GM23338 (cell line): ENCODE data around the gene IST1. TPM values are rescaled to one million over a fixed set of nuclear protein-coding genes. Genes with fewer than 3 reads are reported as not detected.

Source experiments
- ATAC-seq: fragments of 200-7000 bp; cut with Tn5 transposase; 3 replicates; pipeline ENCODE4 v1.9.1; 2020
- DNase-seq: peaks from one replicate; pipeline ENCODE4 v3.0.0-alpha.2; 2015; ENCODE audit warnings: low spot score
- H2AFZ ChIP-seq: fragments of 200-600 bp; sonication (generic); 2 replicates; pipeline ENCODE4 v1.8.0; 2016; ENCODE audit warnings: antibody characterized with exemption, mild to moderate bottlenecking, moderate library complexity
- H3F3A ChIP-seq: fragments of 200-600 bp; sonication (generic); replicated peaks from 2 replicates; pipeline ENCODE4 v1.8.0; 2017; ENCODE audit warnings: antibody characterized with exemption, mixed run types, low read depth
- H3K27ac ChIP-seq: fragments of 200-600 bp; sonication (generic); 2 replicates; pipeline ENCODE4 v1.6.1; 2016; ENCODE audit warnings: low read depth
- H3K27me3 ChIP-seq: fragments of 200-600 bp; sonication (generic); 2 replicates; pipeline ENCODE4 v1.8.0; 2016; ENCODE audit warnings: mild to moderate bottlenecking, mixed run types, moderate library complexity; ENCODE audit not compliant: insufficient read depth
- H3K36me3 ChIP-seq: fragments of 200-600 bp; sonication (generic); 2 replicates; pipeline ENCODE4 v1.8.0; 2016; ENCODE audit warnings: mild to moderate bottlenecking; ENCODE audit not compliant: insufficient read depth
- H3K4me1 ChIP-seq: fragments of 200-600 bp; sonication (generic); 2 replicates; pipeline ENCODE4 v1.8.0; 2016; ENCODE audit warnings: mild to moderate bottlenecking, moderate library complexity; ENCODE audit not compliant: insufficient read depth
- H3K4me2 ChIP-seq: fragments of 200-600 bp; sonication (generic); 2 replicates; pipeline ENCODE4 v1.7.1; 2017; ENCODE audit warnings: mixed run types
- H3K4me3 ChIP-seq: fragments of 200-600 bp; sonication (generic); 2 replicates; pipeline ENCODE4 v1.6.1; 2016; ENCODE audit warnings: mixed run types
- H3K79me2 ChIP-seq: fragments of 200-600 bp; sonication (generic); replicated peaks from 2 replicates; pipeline ENCODE4 v1.8.0; 2017; ENCODE audit warnings: mild to moderate bottlenecking; ENCODE audit not compliant: insufficient read depth
- H3K9me2 ChIP-seq: fragments of 200-600 bp; sonication (generic); 2 replicates; pipeline ENCODE4 v1.8.0; 2017; ENCODE audit not compliant: insufficient read depth
- H4K20me1 ChIP-seq: fragments of 200-600 bp; sonication (generic); replicated peaks from 2 replicates; pipeline ENCODE4 v1.8.0; 2017; ENCODE audit warnings: mild to moderate bottlenecking; ENCODE audit not compliant: insufficient read depth
- H3K27ac Mint-ChIP-seq: 2 replicates; pipeline ENCODE4 v1.8.0; 2020; ENCODE audit warnings: inconsistent platforms, mild to moderate bottlenecking, moderate library complexity, mixed read lengths
- H3K27me3 Mint-ChIP-seq: 3 replicates; pipeline ENCODE4 v1.8.0; 2022; ENCODE audit warnings: low read depth, mild to moderate bottlenecking, moderate library complexity, mixed read lengths, inconsistent platforms; ENCODE audit not compliant: insufficient read depth, poor library complexity
- H3K36me3 Mint-ChIP-seq: 3 replicates; pipeline ENCODE4 v1.8.0; 2021; ENCODE audit warnings: low read depth, mild to moderate bottlenecking, inconsistent platforms, moderate library complexity, mixed read lengths
- H3K4me1 Mint-ChIP-seq: 3 replicates; pipeline ENCODE4 v1.8.0; 2020; ENCODE audit warnings: mild to moderate bottlenecking, inconsistent platforms, mixed read lengths
- H3K4me3 Mint-ChIP-seq: 3 replicates; pipeline ENCODE4 v1.8.0; 2021; ENCODE audit warnings: moderate library complexity, mild to moderate bottlenecking, inconsistent platforms, mixed read lengths
- H3K9me3 Mint-ChIP-seq: 3 replicates; pipeline ENCODE4 v1.8.0; 2020; ENCODE audit warnings: moderate library complexity, mild to moderate bottlenecking, inconsistent platforms, mixed read lengths
- CREB1 ChIP-seq: fragments of 250-450 bp; sonication (Bioruptor Pico); IDR thresholded peaks from 2 replicates; pipeline ENCODE4 v1.5.0; 2020; ENCODE audit warnings: low read depth, mild to moderate bottlenecking, moderate library complexity
- EZH2 ChIP-seq: fragments of 200-600 bp; sonication (generic); IDR thresholded peaks from one replicate; pipeline ENCODE4 v1.8.0; 2017; ENCODE audit warnings: antibody characterized with exemption, mild to moderate bottlenecking, low read depth; ENCODE audit not compliant: unreplicated experiment
- EZH2phosphoT487 ChIP-seq: fragments of 200-600 bp; sonication (generic); IDR thresholded peaks from one replicate; pipeline ENCODE4 v1.8.1; 2018; ENCODE audit warnings: antibody characterized with exemption; ENCODE audit not compliant: unreplicated experiment
- JUNB ChIP-seq: IDR thresholded peaks from one replicate; pipeline ENCODE4 v1.6.1; 2016; ENCODE audit warnings: antibody characterized with exemption; ENCODE audit not compliant: unreplicated experiment
- NANOG ChIP-seq: IDR thresholded peaks from 2 replicates; pipeline ENCODE4 v1.6.1; 2016; ENCODE audit warnings: antibody characterized with exemption, borderline replicate concordance
- POLR2AphosphoS5 ChIP-seq: IDR thresholded peaks from 2 replicates; pipeline ENCODE4 v1.6.1; 2016; ENCODE audit warnings: antibody characterized with exemption, low read depth
- REST ChIP-seq: IDR thresholded peaks from one replicate; pipeline ENCODE4 v1.6.1; 2018; ENCODE audit warnings: antibody characterized with exemption; ENCODE audit not compliant: unreplicated experiment
- STAT1 ChIP-seq: IDR thresholded peaks from one replicate; pipeline ENCODE4 v1.6.1; 2016; ENCODE audit warnings: antibody characterized with exemption; ENCODE audit not compliant: unreplicated experiment
- ZNF114 ChIP-seq: fragments of 250-450 bp; sonication (Bioruptor Pico); IDR thresholded peaks from 2 replicates; pipeline ENCODE4 v1.5.0; 2020; ENCODE audit warnings: mild to moderate bottlenecking, moderate library complexity
- ZNF331 ChIP-seq: fragments of 250-450 bp; sonication (Bioruptor Pico); IDR thresholded peaks from 2 replicates; pipeline ENCODE4 v1.5.0; 2020; ENCODE audit warnings: low read depth, mild to moderate bottlenecking, moderate library complexity
- polyA plus RNA-seq: library from polyadenylated mRNA; unstranded; fragments of >200 nt; fragmentation: Nextera tagmentation; extraction: Ambion mirVana; gene quantifications from 2 replicates; pipeline ENCODE4 v1.2.1, GENCODE V29; 2016
- total RNA-seq: library from RNA; depleted of rRNA; stranded (reverse); fragments of >200 nt; shearing (Covaris generic); gene quantifications from 2 replicates; pipeline ENCODE4 v1.2.3, GENCODE V29; 2014
- TF ChIP-seq, protein P1 (sequence below): IDR thresholded peaks from 2 replicates; pipeline ENCODE4 v1.6.1; 2016; ENCODE audit warnings: antibody characterized with exemption
- TF ChIP-seq, protein P2 (sequence below), 2 experiments: fragments of 200-600 bp in 1 of 2; sonication (generic) in 1 of 2; conservative IDR thresholded peaks; 2 replicates each; pipeline versions ENCODE4 v1.5.1 to v1.6.1; 2016 to 2017; ENCODE audit warnings: antibody characterized with exemption in 2 of 2, low read depth in 2 of 2, mild to moderate bottlenecking in 2 of 2, moderate library complexity in 1 of 2
- TF ChIP-seq, protein P3 (sequence below): fragments of 250-450 bp; sonication (Bioruptor Pico); IDR thresholded peaks from 2 replicates; pipeline ENCODE4 v1.5.0; 2020; ENCODE audit warnings: mild to moderate bottlenecking, moderate library complexity

Gene IST1
- total and polyA plus RNA-seq, 2 experiments from 2014 or later = 108 to 234 TPM

GRCh38 chr16:71924710-71925109, 29.4 kb downstream of the IST1 start:
- H3K36me3 Mint-ChIP-seq = peaks cover 93% of the 10 kb centered on the region
- peaks cover 54% of the 10 kb centered on the region for H4K20me1 ChIP-seq

More at GRCh38 chr16:71924710-71925109, 29.4 kb downstream of the IST1 start:
- Mint-ChIP-seq H3K4me3 (no peak overlapping the region), H3K4me1 (no peaks in the 10 kb centered on the region), H3K9me3 (no peaks in the 10 kb centered on the region), H3K27ac (no peak overlapping the region), H3K27me3 (peaks cover 3% of the 10 kb centered on the region)
- ATAC-seq (no peak), DNase-seq (no peak)
- no peaks in the 10 kb centered on the region for H3K4me1 ChIP-seq
- no peak overlapping the region for H3K27ac ChIP-seq
- H3K27me3 ChIP-seq = no peaks in the 10 kb centered on the region
- no peak overlapping the region for H3K4me3 ChIP-seq
- H3K36me3 ChIP-seq = peaks cover 87% of the 10 kb centered on the region
- 0 out of 2 replicates have a peak, but pooled peaks cover 8% of the 10 kb centered on the region for H3F3A ChIP-seq
- H3K9me2 ChIP-seq = no peaks in the 10 kb centered on the region
- peaks cover 56% of the 10 kb centered on the region for H3K79me2 ChIP-seq
- TF ChIP-seq ZNF331 (CRISPR knock-in tag) (no peak), POLR2AphosphoS5 (no peak), EZH2phosphoT487 (no peak), CREB1 (CRISPR knock-in tag) (no peak), JUNB (no peak), EZH2 (no peak), REST (no peak), ZNF114 (CRISPR knock-in tag) (no peak), STAT1 (no peak), NANOG (no peak)
- TF ChIP-seq, protein P1, sequence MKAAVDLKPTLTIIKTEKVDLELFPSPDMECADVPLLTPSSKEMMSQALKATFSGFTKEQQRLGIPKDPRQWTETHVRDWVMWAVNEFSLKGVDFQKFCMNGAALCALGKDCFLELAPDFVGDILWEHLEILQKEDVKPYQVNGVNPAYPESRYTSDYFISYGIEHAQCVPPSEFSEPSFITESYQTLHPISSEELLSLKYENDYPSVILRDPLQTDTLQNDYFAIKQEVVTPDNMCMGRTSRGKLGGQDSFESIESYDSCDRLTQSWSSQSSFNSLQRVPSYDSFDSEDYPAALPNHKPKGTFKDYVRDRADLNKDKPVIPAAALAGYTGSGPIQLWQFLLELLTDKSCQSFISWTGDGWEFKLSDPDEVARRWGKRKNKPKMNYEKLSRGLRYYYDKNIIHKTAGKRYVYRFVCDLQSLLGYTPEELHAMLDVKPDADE = no peak
- TF ChIP-seq, protein P2, sequence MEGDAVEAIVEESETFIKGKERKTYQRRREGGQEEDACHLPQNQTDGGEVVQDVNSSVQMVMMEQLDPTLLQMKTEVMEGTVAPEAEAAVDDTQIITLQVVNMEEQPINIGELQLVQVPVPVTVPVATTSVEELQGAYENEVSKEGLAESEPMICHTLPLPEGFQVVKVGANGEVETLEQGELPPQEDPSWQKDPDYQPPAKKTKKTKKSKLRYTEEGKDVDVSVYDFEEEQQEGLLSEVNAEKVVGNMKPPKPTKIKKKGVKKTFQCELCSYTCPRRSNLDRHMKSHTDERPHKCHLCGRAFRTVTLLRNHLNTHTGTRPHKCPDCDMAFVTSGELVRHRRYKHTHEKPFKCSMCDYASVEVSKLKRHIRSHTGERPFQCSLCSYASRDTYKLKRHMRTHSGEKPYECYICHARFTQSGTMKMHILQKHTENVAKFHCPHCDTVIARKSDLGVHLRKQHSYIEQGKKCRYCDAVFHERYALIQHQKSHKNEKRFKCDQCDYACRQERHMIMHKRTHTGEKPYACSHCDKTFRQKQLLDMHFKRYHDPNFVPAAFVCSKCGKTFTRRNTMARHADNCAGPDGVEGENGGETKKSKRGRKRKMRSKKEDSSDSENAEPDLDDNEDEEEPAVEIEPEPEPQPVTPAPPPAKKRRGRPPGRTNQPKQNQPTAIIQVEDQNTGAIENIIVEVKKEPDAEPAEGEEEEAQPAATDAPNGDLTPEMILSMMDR (conservative IDR thresholded peaks at IDR 0.05; ENCODE audit: low read depth in 2 of 2) = no peak
- TF ChIP-seq, protein P3, sequence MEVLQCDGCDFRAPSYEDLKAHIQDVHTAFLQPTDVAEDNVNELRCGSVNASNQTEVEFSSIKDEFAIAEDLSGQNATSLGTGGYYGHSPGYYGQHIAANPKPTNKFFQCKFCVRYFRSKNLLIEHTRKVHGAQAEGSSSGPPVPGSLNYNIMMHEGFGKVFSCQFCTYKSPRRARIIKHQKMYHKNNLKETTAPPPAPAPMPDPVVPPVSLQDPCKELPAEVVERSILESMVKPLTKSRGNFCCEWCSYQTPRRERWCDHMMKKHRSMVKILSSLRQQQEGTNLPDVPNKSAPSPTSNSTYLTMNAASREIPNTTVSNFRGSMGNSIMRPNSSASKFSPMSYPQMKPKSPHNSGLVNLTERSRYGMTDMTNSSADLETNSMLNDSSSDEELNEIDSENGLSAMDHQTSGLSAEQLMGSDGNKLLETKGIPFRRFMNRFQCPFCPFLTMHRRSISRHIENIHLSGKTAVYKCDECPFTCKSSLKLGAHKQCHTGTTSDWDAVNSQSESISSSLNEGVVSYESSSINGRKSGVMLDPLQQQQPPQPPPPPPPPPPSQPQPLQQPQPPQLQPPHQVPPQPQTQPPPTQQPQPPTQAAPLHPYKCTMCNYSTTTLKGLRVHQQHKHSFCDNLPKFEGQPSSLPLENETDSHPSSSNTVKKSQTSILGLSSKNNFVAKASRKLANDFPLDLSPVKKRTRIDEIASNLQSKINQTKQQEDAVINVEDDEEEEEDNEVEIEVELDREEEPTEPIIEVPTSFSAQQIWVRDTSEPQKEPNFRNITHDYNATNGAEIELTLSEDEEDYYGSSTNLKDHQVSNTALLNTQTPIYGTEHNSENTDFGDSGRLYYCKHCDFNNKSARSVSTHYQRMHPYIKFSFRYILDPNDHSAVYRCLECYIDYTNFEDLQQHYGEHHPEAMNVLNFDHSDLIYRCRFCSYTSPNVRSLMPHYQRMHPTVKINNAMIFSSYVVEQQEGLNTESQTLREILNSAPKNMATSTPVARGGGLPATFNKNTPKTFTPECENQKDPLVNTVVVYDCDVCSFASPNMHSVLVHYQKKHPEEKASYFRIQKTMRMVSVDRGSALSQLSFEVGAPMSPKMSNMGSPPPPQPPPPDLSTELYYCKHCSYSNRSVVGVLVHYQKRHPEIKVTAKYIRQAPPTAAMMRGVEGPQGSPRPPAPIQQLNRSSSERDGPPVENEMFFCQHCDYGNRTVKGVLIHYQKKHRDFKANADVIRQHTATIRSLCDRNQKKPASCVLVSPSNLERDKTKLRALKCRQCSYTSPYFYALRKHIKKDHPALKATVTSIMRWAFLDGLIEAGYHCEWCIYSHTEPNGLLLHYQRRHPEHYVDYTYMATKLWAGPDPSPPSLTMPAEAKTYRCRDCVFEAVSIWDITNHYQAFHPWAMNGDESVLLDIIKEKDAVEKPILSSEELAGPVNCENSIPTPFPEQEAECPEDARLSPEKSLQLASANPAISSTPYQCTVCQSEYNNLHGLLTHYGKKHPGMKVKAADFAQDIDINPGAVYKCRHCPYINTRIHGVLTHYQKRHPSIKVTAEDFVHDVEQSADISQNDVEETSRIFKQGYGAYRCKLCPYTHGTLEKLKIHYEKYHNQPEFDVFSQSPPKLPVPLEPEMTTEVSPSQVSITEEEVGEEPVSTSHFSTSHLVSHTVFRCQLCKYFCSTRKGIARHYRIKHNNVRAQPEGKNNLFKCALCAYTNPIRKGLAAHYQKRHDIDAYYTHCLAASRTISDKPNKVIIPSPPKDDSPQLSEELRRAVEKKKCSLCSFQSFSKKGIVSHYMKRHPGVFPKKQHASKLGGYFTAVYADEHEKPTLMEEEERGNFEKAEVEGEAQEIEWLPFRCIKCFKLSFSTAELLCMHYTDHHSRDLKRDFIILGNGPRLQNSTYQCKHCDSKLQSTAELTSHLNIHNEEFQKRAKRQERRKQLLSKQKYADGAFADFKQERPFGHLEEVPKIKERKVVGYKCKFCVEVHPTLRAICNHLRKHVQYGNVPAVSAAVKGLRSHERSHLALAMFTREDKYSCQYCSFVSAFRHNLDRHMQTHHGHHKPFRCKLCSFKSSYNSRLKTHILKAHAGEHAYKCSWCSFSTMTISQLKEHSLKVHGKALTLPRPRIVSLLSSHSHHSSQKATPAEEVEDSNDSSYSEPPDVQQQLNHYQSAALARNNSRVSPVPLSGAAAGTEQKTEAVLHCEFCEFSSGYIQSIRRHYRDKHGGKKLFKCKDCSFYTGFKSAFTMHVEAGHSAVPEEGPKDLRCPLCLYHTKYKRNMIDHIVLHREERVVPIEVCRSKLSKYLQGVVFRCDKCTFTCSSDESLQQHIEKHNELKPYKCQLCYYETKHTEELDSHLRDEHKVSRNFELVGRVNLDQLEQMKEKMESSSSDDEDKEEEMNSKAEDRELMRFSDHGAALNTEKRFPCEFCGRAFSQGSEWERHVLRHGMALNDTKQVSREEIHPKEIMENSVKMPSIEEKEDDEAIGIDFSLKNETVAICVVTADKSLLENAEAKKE = no peak
- no peak overlapping the region for H3K4me2 ChIP-seq
- H2AFZ ChIP-seq = no peak overlapping the region
